ENCODE data around the gene KRT20. TPM values are rescaled to one million over a fixed set of nuclear protein-coding genes. Genes with fewer than 3 reads are reported as not detected.
"Not testable (repeated sequence)": the region's sequence is repeated elsewhere in the genome, so short reads cannot be mapped to it uniquely, and the experiment has no call there.

KRT20 gene
- total and polyA plus RNA-seq, 2 experiments from 2014 or later = not detected

DNA sequence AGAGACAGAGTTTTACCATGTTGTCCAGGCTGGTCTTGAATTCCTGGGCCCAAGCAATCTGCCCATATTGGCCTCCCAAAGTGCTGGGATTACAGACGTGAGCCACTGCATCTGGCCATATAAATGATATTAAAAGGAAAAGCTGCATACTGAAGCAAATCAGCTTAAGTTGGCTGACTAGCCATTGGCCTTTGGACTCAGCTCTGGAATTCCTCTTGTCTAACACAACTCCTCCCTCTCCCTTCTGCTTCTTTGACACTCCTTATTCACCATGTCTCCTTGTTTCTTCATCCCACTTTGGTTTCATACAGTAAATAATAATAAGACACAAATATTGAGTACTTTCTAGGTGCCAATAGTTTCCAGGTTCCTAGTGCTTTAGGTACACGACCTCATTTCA lies 25.5 kb downstream of the KRT20 start:
- H3K27me3 ChIP-seq = peaks cover 5% of the 10 kb centered on the region
- no peak for TF ChIP-seq CTCF (IDR thresholded peaks at IDR 0.05; ENCODE audit: low read depth, low read length)
- H3K27ac ChIP-seq = no peak overlapping the region
- no peak for DNase-seq (ENCODE audit: low read depth in 1 of 2, low spot score in 1 of 2)
- no peaks in the 10 kb centered on the region for H3K4me1 ChIP-seq (ENCODE audit: low read depth)
- H3K36me3 ChIP-seq = no peaks in the 10 kb centered on the region
- no peaks in the 10 kb centered on the region for H3K9me3 ChIP-seq (ENCODE audit: low read depth)
- H3K4me3 ChIP-seq = no peak overlapping the region

GRCh38 chr17:40858667-40859066 lies 26.4 kb downstream of the KRT20 start:
- not testable (repeated sequence) for DNase-seq (ENCODE audit: low read depth in 1 of 2, low spot score in 1 of 2); H3K4me1 ChIP-seq (ENCODE audit: low read depth)

DNA sequence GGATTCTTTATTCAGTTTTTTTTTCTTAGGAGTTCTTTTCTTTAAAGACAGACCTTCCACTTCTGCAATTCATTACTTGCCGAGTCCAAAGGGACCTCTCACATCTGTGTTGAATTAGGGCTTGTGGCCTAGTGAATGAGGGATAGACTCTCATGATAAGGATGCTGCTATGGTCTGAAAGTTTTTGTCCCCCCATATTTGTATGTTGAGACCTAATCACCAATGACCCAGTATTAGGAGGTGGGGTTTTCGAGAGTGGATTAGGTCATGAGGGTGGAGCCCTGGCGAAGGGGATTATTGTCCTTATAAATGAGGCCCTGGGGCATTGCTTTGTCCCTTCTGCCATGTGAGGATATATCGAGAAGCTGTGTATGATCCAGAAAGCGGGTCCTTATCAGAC lies 27.5 kb downstream of the KRT20 start:
- Histone ChIP-seq H3K4me3 (no peak overlapping the region), H3K27me3 (no peaks in the 10 kb centered on the region), H3K36me3 (no peaks in the 10 kb centered on the region), H3K4me1 (ENCODE audit: low read depth) (no peaks in the 10 kb centered on the region), H3K9me3 (ENCODE audit: low read depth) (no peaks in the 10 kb centered on the region), H3K27ac (no peak overlapping the region)
- DNase-seq (ENCODE audit: low read depth in 1 of 2, low spot score in 1 of 2) = peak in 1 of 2 donors; percentile 21
- TF ChIP-seq CTCF (IDR thresholded peaks at IDR 0.05; ENCODE audit: low read depth, low read length) = no peak

More at GRCh38 chr17:40858667-40859066, 26.4 kb downstream of the KRT20 start:
- not testable (repeated sequence) for H3K27ac ChIP-seq; H3K27me3 ChIP-seq; H3K36me3 ChIP-seq; H3K4me3 ChIP-seq; H3K9me3 ChIP-seq (ENCODE audit: low read depth)

- no peak for TF ChIP-seq CTCF (IDR thresholded peaks at IDR 0.05; ENCODE audit: low read depth, low read length)
- Histone ChIP-seq H3K27ac (no peak overlapping the region), H3K36me3 (no peaks in the 10 kb centered on the region), H3K9me3 (ENCODE audit: low read depth) (no peaks in the 10 kb centered on the region), H3K4me3 (no peak overlapping the region), H3K27me3 (peaks cover 12% of the 10 kb centered on the region), H3K4me1 (ENCODE audit: low read depth) (no peaks in the 10 kb centered on the region)
- peak in 1 of 2 donors; percentile 84 for DNase-seq (ENCODE audit: low read depth in 1 of 2, low spot score in 1 of 2)
Measured at GRCh38 chr17:40854175-40854814, 30.7 kb downstream of the KRT20 start.

- no peak for DNase-seq (ENCODE audit: low read depth in 1 of 2, low spot score in 1 of 2)
- no peak for TF ChIP-seq CTCF (IDR thresholded peaks at IDR 0.05; ENCODE audit: low read depth, low read length)
- H3K9me3 ChIP-seq (ENCODE audit: low read depth) = no peaks in the 10 kb centered on the region
- no peak overlapping the region for H3K4me3 ChIP-seq
- H3K27me3 ChIP-seq = peaks cover 28% of the 10 kb centered on the region
- H3K4me1 ChIP-seq (ENCODE audit: low read depth) = no peaks in the 10 kb centered on the region
- no peak overlapping the region for H3K27ac ChIP-seq
- H3K36me3 ChIP-seq = no peaks in the 10 kb centered on the region
Measured at GRCh38 chr17:40852364-40852763, 32.7 kb downstream of the KRT20 start.

GRCh38 chr17:40850293-40850972 lies 34.6 kb downstream of the KRT20 start:
- Histone ChIP-seq H3K27ac (no peak overlapping the region), H3K4me3 (no peak overlapping the region), H3K4me1 (ENCODE audit: low read depth) (no peaks in the 10 kb centered on the region), H3K36me3 (no peaks in the 10 kb centered on the region), H3K27me3 (peaks cover 39% of the 10 kb centered on the region), H3K9me3 (ENCODE audit: low read depth) (no peaks in the 10 kb centered on the region)
- no peak for TF ChIP-seq CTCF (IDR thresholded peaks at IDR 0.05; ENCODE audit: low read depth, low read length)
- no peak for DNase-seq (ENCODE audit: low read depth in 1 of 2, low spot score in 1 of 2)
